ENCODE results near the gene KIAA2012. TPM values are rescaled to one million over a fixed set of nuclear protein-coding genes. Genes with fewer than 3 reads are reported as not detected.

The KIAA2012 gene
- not detected for total RNA-seq

- H3K4me3 Mint-ChIP-seq = no peak within 1 kb of the TSS
- no peaks in the 10 kb centered on the region for H3K36me3 Mint-ChIP-seq
- peaks cover 4% of the 10 kb centered on the region for H3K4me1 Mint-ChIP-seq
- H3K9me3 Mint-ChIP-seq = no peaks in the 10 kb centered on the region
- no peak within 1 kb of the TSS for H3K27ac Mint-ChIP-seq
- H3K27me3 Mint-ChIP-seq = peaks cover 13% of the 10 kb centered on the region
- no peak for DNase-seq
These were observed at the start of gene KIAA2012 for GRCh38 chr2:202072737-202073401. Gene KIAA2012, plus strand, starts transcription at chr2:202073255. Its CDS starts 373 bp downstream, at chr2:202073628.

- no peaks in the 10 kb centered on the region for H3K36me3 Mint-ChIP-seq
- H3K4me1 Mint-ChIP-seq = no peaks in the 10 kb centered on the region
- no peaks in the 10 kb centered on the region for H3K9me3 Mint-ChIP-seq
These were observed 49.2 kb upstream of the KIAA2012 start for GRCh38 chr2:202023904-202024266.

GRCh38 chr2:202024871-202025270 is 48.2 kb upstream of the KIAA2012 start:
- Mint-ChIP-seq H3K27ac (no peak overlapping the region), H3K27me3 (peaks cover 3% of the 10 kb centered on the region), H3K36me3 (no peaks in the 10 kb centered on the region), H3K4me3 (no peak overlapping the region), H3K9me3 (no peaks in the 10 kb centered on the region), H3K4me1 (no peaks in the 10 kb centered on the region)
- DNase-seq = no peak

More at GRCh38 chr2:202023904-202024266, 49.2 kb upstream of the KIAA2012 start:
- H3K4me3 Mint-ChIP-seq = no peak overlapping the region
- no peak for DNase-seq
- no peak overlapping the region for H3K27ac Mint-ChIP-seq
- peaks cover 7% of the 10 kb centered on the region for H3K27me3 Mint-ChIP-seq

- Mint-ChIP-seq H3K27me3 (no peaks in the 10 kb centered on the region), H3K36me3 (no peaks in the 10 kb centered on the region), H3K9me3 (no peaks in the 10 kb centered on the region), H3K27ac (no peak overlapping the region), H3K4me1 (no peaks in the 10 kb centered on the region), H3K4me3 (no peak overlapping the region)
- no peak for DNase-seq
These were observed 47.2 kb upstream of the KIAA2012 start for GRCh38 chr2:202025816-202026215.

- DNase-seq = no peak
- no peak overlapping the region for H3K27ac Mint-ChIP-seq
- no peaks in the 10 kb centered on the region for H3K36me3 Mint-ChIP-seq
- H3K9me3 Mint-ChIP-seq = no peaks in the 10 kb centered on the region
- no peaks in the 10 kb centered on the region for H3K4me1 Mint-ChIP-seq
- H3K4me3 Mint-ChIP-seq = no peak overlapping the region
- peaks cover 3% of the 10 kb centered on the region for H3K27me3 Mint-ChIP-seq
These were observed 46.5 kb upstream of the KIAA2012 start for GRCh38 chr2:202026507-202026906.

- Mint-ChIP-seq H3K36me3 (no peaks in the 10 kb centered on the region), H3K9me3 (no peaks in the 10 kb centered on the region), H3K4me1 (peaks cover 10% of the 10 kb centered on the region), H3K27ac (no peak overlapping the region), H3K4me3 (no peak overlapping the region), H3K27me3 (peaks cover 17% of the 10 kb centered on the region)
- DNase-seq = no peak
These were observed 42.4 kb upstream of the KIAA2012 start for GRCh38 chr2:202030691-202031090.

- no peak for DNase-seq
- H3K9me3 Mint-ChIP-seq = no peaks in the 10 kb centered on the region
- H3K36me3 Mint-ChIP-seq = no peaks in the 10 kb centered on the region
- H3K4me1 Mint-ChIP-seq = peaks cover 10% of the 10 kb centered on the region
- H3K4me3 Mint-ChIP-seq = no peak overlapping the region
- peaks cover 17% of the 10 kb centered on the region for H3K27me3 Mint-ChIP-seq
- no peak overlapping the region for H3K27ac Mint-ChIP-seq
These were observed 41.7 kb upstream of the KIAA2012 start for GRCh38 chr2:202031246-202031951.

GRCh38 chr2:202032846-202033316 is 40.2 kb upstream of the KIAA2012 start:
- peaks cover 10% of the 10 kb centered on the region for H3K4me1 Mint-ChIP-seq
- peak; percentile 43 for DNase-seq
- H3K27ac Mint-ChIP-seq = no peak overlapping the region
- H3K27me3 Mint-ChIP-seq = peaks cover 17% of the 10 kb centered on the region
- no peaks in the 10 kb centered on the region for H3K36me3 Mint-ChIP-seq
- H3K9me3 Mint-ChIP-seq = no peaks in the 10 kb centered on the region
- H3K4me3 Mint-ChIP-seq = peak overlapping the region; percentile 78

GRCh38 chr2:202033317-202034248 is 39.5 kb upstream of the KIAA2012 start, which contains the start of gene FZD7:
Gene FZD7, plus strand, starts transcription at chr2:202033855. Its CDS starts 793 bp downstream, at chr2:202034648.
- DNase-seq = peak; percentile 87
- H3K4me1 Mint-ChIP-seq = peaks cover 10% of the 10 kb centered on the region

GRCh38 chr2:202034249-202035088 is 38.6 kb upstream of the KIAA2012 start:
- H3K27me3 Mint-ChIP-seq = peaks cover 29% of the 10 kb centered on the region
- H3K27ac Mint-ChIP-seq = no peak overlapping the region
- peak overlapping the region; percentile 71 for H3K4me3 Mint-ChIP-seq
- DNase-seq = peak; percentile 38
- H3K4me1 Mint-ChIP-seq = peaks cover 10% of the 10 kb centered on the region
- H3K36me3 Mint-ChIP-seq = no peaks in the 10 kb centered on the region
- H3K9me3 Mint-ChIP-seq = no peaks in the 10 kb centered on the region

More at GRCh38 chr2:202033317-202034248, 39.5 kb upstream of the KIAA2012 start, which contains the start of gene FZD7:
- Mint-ChIP-seq H3K9me3 (no peaks in the 10 kb centered on the region), H3K27ac (no peak within 1 kb of the TSS), H3K36me3 (no peaks in the 10 kb centered on the region), H3K4me3 (peak within 1 kb of the TSS; percentile 78), H3K27me3 (peaks cover 20% of the 10 kb centered on the region)

- peaks cover 37% of the 10 kb centered on the region for H3K27me3 Mint-ChIP-seq
- H3K27ac Mint-ChIP-seq = no peak overlapping the region
- peak overlapping the region; percentile 71 for H3K4me3 Mint-ChIP-seq
These were observed 37.7 kb upstream of the KIAA2012 start for GRCh38 chr2:202035089-202035940.

GRCh38 chr2:202035941-202036372 is 37.1 kb upstream of the KIAA2012 start:
- Mint-ChIP-seq H3K9me3 (no peaks in the 10 kb centered on the region), H3K36me3 (no peaks in the 10 kb centered on the region), H3K27ac (no peak overlapping the region), H3K27me3 (peaks cover 43% of the 10 kb centered on the region), H3K4me3 (no peak overlapping the region), H3K4me1 (peaks cover 10% of the 10 kb centered on the region)
- no peak for DNase-seq

More at GRCh38 chr2:202035089-202035940, 37.7 kb upstream of the KIAA2012 start:
- peak; percentile 30 for DNase-seq
- no peaks in the 10 kb centered on the region for H3K36me3 Mint-ChIP-seq
- H3K9me3 Mint-ChIP-seq = no peaks in the 10 kb centered on the region
- peaks cover 10% of the 10 kb centered on the region for H3K4me1 Mint-ChIP-seq

- H3K4me1 Mint-ChIP-seq = peaks cover 10% of the 10 kb centered on the region
- DNase-seq = no peak
- no peak overlapping the region for H3K27ac Mint-ChIP-seq
- H3K36me3 Mint-ChIP-seq = no peaks in the 10 kb centered on the region
- H3K27me3 Mint-ChIP-seq = peaks cover 45% of the 10 kb centered on the region
- H3K4me3 Mint-ChIP-seq = no peak overlapping the region
- H3K9me3 Mint-ChIP-seq = no peaks in the 10 kb centered on the region
These were observed 36.4 kb upstream of the KIAA2012 start for GRCh38 chr2:202036601-202037037.

Measured in activated naive CD8-positive, alpha-beta T cell treated with anti-CD3 and anti-CD28 coated beads for 36 hours (primary cell).